Testis (tissue), 5 donors: ENCODE measurements around the gene CNTFR. TPM values are rescaled to one million over a fixed set of nuclear protein-coding genes. Genes with fewer than 3 reads are reported as not detected.
"Not testable (repeated sequence)": the region's sequence is repeated elsewhere in the genome, so short reads cannot be mapped to it uniquely, and the experiment has no call there.

Source experiments
- DNase-seq: peaks from one replicate; pipeline ENCODE4 v3.0.0-alpha.2; 2019
- H3K27ac ChIP-seq, 2 donors: fragments of 200-600 bp; sonication (generic); one replicate each; pipeline ENCODE4 v1.5.1; 2019
- H3K27me3 ChIP-seq: fragments of 200-600 bp; sonication (generic); one replicate; pipeline ENCODE4 v1.5.1; 2019
- H3K36me3 ChIP-seq: fragments of 200-600 bp; sonication (generic); one replicate; pipeline ENCODE4 v1.5.1; 2017; ENCODE audit warnings: low read depth; ENCODE audit errors: missing control alignments
- H3K4me1 ChIP-seq: fragments of 200-600 bp; sonication (generic); one replicate; pipeline ENCODE4 v1.5.1; 2019
- H3K4me3 ChIP-seq, 2 donors: fragments of 200-600 bp; sonication (generic); one replicate each; pipeline ENCODE4 v1.5.1; 2017 to 2019
- H3K9me3 ChIP-seq: fragments of 200-600 bp; sonication (generic); one replicate; pipeline ENCODE4 v1.5.1; 2017
- CTCF ChIP-seq, 3 experiments: fragments of 450-650 bp in 2 of 3; fragments of 200-600 bp in 1 of 3; sonication (generic) in 1 of 3; IDR thresholded peaks; one replicate each; pipeline ENCODE4 v1.5.1; 2016 to 2019; ENCODE audit warnings: antibody characterized with exemption in 3 of 3, mild to moderate bottlenecking in 2 of 3, moderate library complexity in 1 of 3
- POLR2A ChIP-seq: fragments of 450-650 bp; IDR thresholded peaks from one replicate; pipeline ENCODE4 v1.6.1; 2017; ENCODE audit warnings: antibody characterized with exemption, mild to moderate bottlenecking, moderate library complexity
- WGBS, 2 donors: methylation state at CpG; one replicate each; pipeline ENCODE4 v1.1.5; 2018; 5-methylcytosine and 5-hydroxymethylcytosine counted together
- intact Hi-C: fragments of 100-400 bp; cut with DNase I; formaldehyde crosslinking; loops from one replicate; pipeline ENCODE4 v1.15.1; 2023; ENCODE audit warnings: low total_unique reads
- long read RNA-seq, 2 donors: transcript quantifications; one replicate each; lab custom pipeline, GENCODE V29; 2026
- polyA plus RNA-seq: library from polyadenylated mRNA; stranded (reverse); fragments of 350-450 nt; fragmentation: Illumina TruSeq; extraction: RNeasy Lipid Tissue Mini Kit (QIAGEN cat#74804); gene quantifications from one replicate; pipeline ENCODE4 v1.2.3, GENCODE V29; 2014; ENCODE audit warnings: low read depth, low replicate concordance; ENCODE audit not compliant: insufficient read depth
- total RNA-seq, 2 donors: library from RNA; depleted of rRNA; stranded (reverse); fragments of >200 nt; gene quantifications; one replicate each; pipeline ENCODE4 v1.2.3, GENCODE V29; 2016

The CNTFR gene
- total RNA-seq (10 to 100 TPM; 16.0 TPM), polyA plus RNA-seq (11.8 TPM)
- long read RNA-seq, donor 1, transcript CNTFR-202 (10 exons, 2,052 nt): major isoform, 22 of 48 reads
- long read RNA-seq, donor 1, transcript CNTFR-201 (9 exons, 1,910 nt): minor isoform, 6 of 48 reads
- long read RNA-seq, donor 1, partial matches to known transcripts: 20 of 48 reads
- long read RNA-seq, donor 1, other reads (novel, unspliced or antisense): 0 of 48 reads
- long read RNA-seq, donor 2, transcript CNTFR-202 (10 exons, 2,052 nt): major isoform, 11 of 61 reads
- long read RNA-seq, donor 2, partial matches to known transcripts: 48 of 61 reads
- long read RNA-seq, donor 2, other reads (novel, unspliced or antisense): 0 of 61 reads

GRCh38 chr9:34589636-34590380 is at the start of gene CNTFR:
Gene CNTFR (minus strand): TSS chr9:34589724. CDS start chr9:34568981, 20,743 bp downstream.
- H3K36me3 ChIP-seq: no peaks in the 10 kb centered on the region
- H3K4me1 ChIP-seq: peaks cover 26% of the 10 kb centered on the region
- peak; percentile 76 for DNase-seq
- intact Hi-C loops: loop anchor here (5.0 kb wide), 1 partner anchor 38 kb away; no protein-coding TSS in a partner anchor
- no peaks in the 10 kb centered on the region for H3K27me3 ChIP-seq
- TF ChIP-seq CTCF (IDR thresholded peaks at IDR 0.05): no peak
- no peak for TF ChIP-seq POLR2A
- peak within 1 kb of the TSS in 1 of 2 donors; percentile 36 for H3K27ac ChIP-seq
- 0 to 3% methylated on average over 62 to 97 of the region's 104 CpGs for WGBS, 2 donors
- H3K9me3 ChIP-seq: no peaks in the 10 kb centered on the region
- H3K4me3 ChIP-seq: peak within 1 kb of the TSS; percentile 45 to 56

GRCh38 chr9:34639322-34639721 is 49.8 kb upstream of the CNTFR start:
- H3K27me3 ChIP-seq, intact Hi-C loops, DNase-seq, H3K36me3 ChIP-seq, H3K9me3 ChIP-seq, H3K4me3 ChIP-seq, H3K27ac ChIP-seq: not testable (repeated sequence)
- peaks cover 11% of the 10 kb centered on the region for H3K4me1 ChIP-seq
- WGBS, 2 donors: 83 to 91% methylated on average over 8 of the region's 8 CpGs

GRCh38 chr9:34638138-34638445 is 48.6 kb upstream of the CNTFR start:
- DNase-seq: no peak
- intact Hi-C loops: no loop called here
- H3K4me1 ChIP-seq: peaks cover 11% of the 10 kb centered on the region
- no peaks in the 10 kb centered on the region for H3K36me3 ChIP-seq
- no peaks in the 10 kb centered on the region for H3K9me3 ChIP-seq
- TF ChIP-seq POLR2A (no peak), CTCF (IDR thresholded peaks at IDR 0.05) (no peak)
- WGBS, 2 donors: 14 to 28% methylated on average over 3 to 7 of the region's 7 CpGs
- peak overlapping the region; percentile 74 to 78 for H3K4me3 ChIP-seq
- peak overlapping the region; percentile 75 to 83 for H3K27ac ChIP-seq
- H3K27me3 ChIP-seq: no peaks in the 10 kb centered on the region

GRCh38 chr9:34637356-34638137 is 48.0 kb upstream of the CNTFR start, which contains the start of gene SIGMAR1:
Gene SIGMAR1 (minus strand): TSS chr9:34637787. CDS start chr9:34637697, 90 bp downstream.
- H3K27ac ChIP-seq: peak within 1 kb of the TSS; percentile 75 to 83
- H3K4me3 ChIP-seq: peak within 1 kb of the TSS; percentile 74 to 78
- no peaks in the 10 kb centered on the region for H3K27me3 ChIP-seq
- TF ChIP-seq CTCF (IDR thresholded peaks at IDR 0.05) (no peak), POLR2A (no peak)
- intact Hi-C loops: no loop called here
- H3K9me3 ChIP-seq: no peaks in the 10 kb centered on the region
- WGBS, 2 donors: 1% methylated on average over 49 of the region's 74 CpGs; no CpG with 5 or more reads in 1 of the 2 donors
- H3K4me1 ChIP-seq: peaks cover 11% of the 10 kb centered on the region
- H3K36me3 ChIP-seq: no peaks in the 10 kb centered on the region
- DNase-seq: peak; percentile 94
